Measurements from ENCODE around the gene SULF2. TPM values are rescaled to one million over a fixed set of nuclear protein-coding genes. Genes with fewer than 3 reads are reported as not detected.

SULF2 gene
- total and polyA plus RNA-seq, 9 of the 15 experiments (the other 6 are each of a cell fraction or from before 2014, with no cell fraction given): 0.33 TPM; not detected in 8

GRCh38 chr20:47620808-47621805, 164.2 kb downstream of the SULF2 start (continued):
- peak; percentile 65; the same call in 1 of the 2 replicates for TF ChIP-seq REST (IDR thresholded peaks at IDR 0.05; ENCODE audit: borderline replicate concordance)
- TF ChIP-seq REST (CRISPR knock-in tag; IDR thresholded peaks at IDR 0.05; ENCODE audit: low read depth): no peak
- peak; percentile 76 for TF ChIP-seq SMC3 (conservative IDR thresholded peaks at IDR 0.05; ENCODE audit: insufficient read depth, low read depth, low read length)
- no peak for TF ChIP-seq HDAC2 (IDR thresholded peaks at IDR 0.05)
- TF ChIP-seq POLR2H (tag; IDR thresholded peaks at IDR 0.05; ENCODE audit: low read depth): peak; percentile 49; the same call in 1 of the 2 replicates
